ENCODE measurements around the gene LTBP3.

Gene LTBP3

GRCh38 chr11:65577756-65578109 is 19.6 kb upstream of the LTBP3 start:
- TF ChIP-seq CTCF (IDR thresholded peaks at IDR 0.05), result no peak
- no peak for DNase-seq
- H3K4me1 Mint-ChIP-seq, result peaks cover 46% of the 10 kb centered on the region
- H3K27ac Mint-ChIP-seq, result no peak overlapping the region
- peaks cover 25% of the 10 kb centered on the region for H3K27me3 Mint-ChIP-seq (ENCODE audit: low read depth, poor library complexity)
- no peaks in the 10 kb centered on the region for H3K36me3 Mint-ChIP-seq (ENCODE audit: low read depth)
- no peaks in the 10 kb centered on the region for H3K9me3 Mint-ChIP-seq
- peak overlapping the region; percentile 33 for H3K4me3 Mint-ChIP-seq

GRCh38 chr11:65576867-65577755 is 19.0 kb upstream of the LTBP3 start:
- H3K9me3 Mint-ChIP-seq, result no peaks in the 10 kb centered on the region
- H3K4me3 Mint-ChIP-seq, result peak overlapping the region; percentile 72

GRCh38 chr11:65576232-65576866 is 18.2 kb upstream of the LTBP3 start:
- no peaks in the 10 kb centered on the region for H3K36me3 Mint-ChIP-seq (ENCODE audit: low read depth)
- H3K4me1 Mint-ChIP-seq, result peaks cover 57% of the 10 kb centered on the region
- H3K27ac Mint-ChIP-seq, result no peak overlapping the region

More at GRCh38 chr11:65576867-65577755, 19.0 kb upstream of the LTBP3 start:
- DNase-seq, result no peak
- no peak overlapping the region for H3K27ac Mint-ChIP-seq
- no peak for TF ChIP-seq CTCF (IDR thresholded peaks at IDR 0.05)
- H3K27me3 Mint-ChIP-seq (ENCODE audit: low read depth, poor library complexity), result peaks cover 19% of the 10 kb centered on the region
- peaks cover 50% of the 10 kb centered on the region for H3K4me1 Mint-ChIP-seq
- no peaks in the 10 kb centered on the region for H3K36me3 Mint-ChIP-seq (ENCODE audit: low read depth)

GRCh38 chr11:65575568-65576231 is 17.5 kb upstream of the LTBP3 start, which contains the start of gene EHBP1L1:
Gene EHBP1L1 (plus strand): TSS chr11:65576053. CDS start chr11:65576303, 250 bp downstream.
- peak; percentile 77 for DNase-seq
- Mint-ChIP-seq H3K36me3 (ENCODE audit: low read depth) (no peaks in the 10 kb centered on the region), H3K4me1 (peaks cover 64% of the 10 kb centered on the region), H3K4me3 (peak within 1 kb of the TSS; percentile 79), H3K27me3 (ENCODE audit: low read depth, poor library complexity) (peaks cover 15% of the 10 kb centered on the region), H3K27ac (no peak within 1 kb of the TSS), H3K9me3 (no peaks in the 10 kb centered on the region)
- TF ChIP-seq CTCF (IDR thresholded peaks at IDR 0.05), result no peak

More at GRCh38 chr11:65576232-65576866, 18.2 kb upstream of the LTBP3 start:
- DNase-seq, result no peak
- Mint-ChIP-seq H3K4me3 (peak overlapping the region; percentile 72), H3K9me3 (no peaks in the 10 kb centered on the region), H3K27me3 (ENCODE audit: low read depth, poor library complexity) (peaks cover 15% of the 10 kb centered on the region)
- TF ChIP-seq CTCF (IDR thresholded peaks at IDR 0.05), result no peak

- no peaks in the 10 kb centered on the region for H3K36me3 Mint-ChIP-seq (ENCODE audit: low read depth)
- TF ChIP-seq CTCF (IDR thresholded peaks at IDR 0.05), result no peak
- no peak overlapping the region for H3K27ac Mint-ChIP-seq
- H3K27me3 Mint-ChIP-seq (ENCODE audit: low read depth, poor library complexity), result peaks cover 18% of the 10 kb centered on the region
- no peaks in the 10 kb centered on the region for H3K9me3 Mint-ChIP-seq
- peak overlapping the region; percentile 79 for H3K4me3 Mint-ChIP-seq
- H3K4me1 Mint-ChIP-seq, result peaks cover 70% of the 10 kb centered on the region
- DNase-seq, result no peak
Observed at GRCh38 chr11:65574811-65575567, 16.8 kb upstream of the LTBP3 start.
